ENCODE measurements around the gene NRDE2.
"Not testable (repeated sequence)": the region's sequence is repeated elsewhere in the genome, so short reads cannot be mapped to it uniquely, and the experiment has no call there.

Gene NRDE2

DNA sequence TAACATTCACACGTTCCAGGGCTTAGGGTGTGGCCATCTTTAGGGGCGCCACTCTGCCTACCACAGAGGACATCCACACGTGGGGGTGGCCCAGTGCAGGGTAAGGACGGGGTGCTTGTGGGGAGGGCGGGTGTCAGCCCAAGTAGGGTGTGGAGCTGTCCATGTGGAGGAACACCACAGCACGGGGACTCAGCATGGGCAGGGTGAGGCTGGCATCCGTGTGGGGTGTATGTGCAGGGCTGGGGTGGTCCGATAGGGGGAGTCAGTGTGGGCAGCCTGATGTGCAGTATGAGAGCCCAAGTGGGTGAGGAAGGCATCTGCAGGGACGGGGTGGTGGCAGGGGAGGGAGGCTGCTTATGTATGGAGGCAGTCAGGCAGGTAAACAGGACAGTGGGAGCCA is 57.7 kb downstream of the NRDE2 start:
- peak; percentile 38 for DNase-seq (ENCODE audit: low spot score)

DNA sequence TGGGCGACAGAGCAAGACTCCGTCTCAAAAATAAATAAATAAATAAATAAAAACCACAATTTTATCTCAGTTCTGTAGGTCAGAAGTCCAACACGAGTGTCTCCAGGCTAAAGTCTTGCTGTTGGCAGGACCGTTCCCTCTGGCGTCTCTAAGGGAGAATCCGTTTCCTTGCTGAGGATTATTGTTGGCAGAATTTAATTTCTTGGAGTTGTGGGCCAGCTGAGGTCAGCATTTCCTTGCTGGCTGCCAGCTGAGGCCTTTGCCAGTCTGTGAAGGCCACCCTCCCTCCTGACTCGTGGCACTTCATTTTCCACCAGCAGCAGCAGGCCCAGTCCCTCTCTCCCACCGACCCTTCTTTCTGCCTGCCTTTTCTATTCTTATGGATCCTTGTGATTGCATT is 58.2 kb downstream of the NRDE2 start:
- no peak for DNase-seq (ENCODE audit: low spot score)

DNA sequence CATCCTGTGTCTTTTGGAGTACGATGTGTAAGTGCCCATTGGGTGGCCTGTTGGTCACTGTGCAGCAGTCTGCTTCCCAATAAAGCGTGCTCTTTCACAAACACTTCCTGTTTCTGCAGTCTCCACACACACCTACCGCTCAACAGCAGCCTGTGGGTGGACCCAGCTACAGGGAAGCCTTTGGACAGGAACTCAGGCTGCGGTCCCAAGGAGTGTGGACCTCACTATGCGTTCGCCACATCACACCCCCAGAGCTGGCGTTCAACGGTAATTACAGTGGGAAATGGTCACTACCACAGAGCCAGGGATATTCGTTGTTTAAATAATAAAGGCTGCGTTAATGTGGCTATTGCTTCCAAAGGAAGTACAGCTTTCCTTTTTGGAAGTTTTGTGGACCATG is 59.2 kb downstream of the NRDE2 start:
- no peak for DNase-seq (ENCODE audit: low spot score)

GRCh38 chr14:90268420-90268819 is 63.3 kb downstream of the NRDE2 start:
- no peak for DNase-seq (ENCODE audit: low spot score)

- no peak for DNase-seq (ENCODE audit: low spot score)
These were observed 65.1 kb downstream of the NRDE2 start for GRCh38 chr14:90266441-90267154.

- no peak for DNase-seq (ENCODE audit: low spot score)
These were observed 67.8 kb downstream of the NRDE2 start for GRCh38 chr14:90263748-90264449.

GRCh38 chr14:90256354-90257131 is 75.2 kb downstream of the NRDE2 start, which contains the start of gene PSMC1:
PSMC1 (plus strand) TSS chr14:90256553; CDS start chr14:90256598, 45 bp downstream.
- peak; percentile 93 for DNase-seq (ENCODE audit: low spot score)

GRCh38 chr14:90255871-90256270 is 75.9 kb downstream of the NRDE2 start:
- no peak for DNase-seq (ENCODE audit: low spot score)

GRCh38 chr14:90253826-90254225 is 77.9 kb downstream of the NRDE2 start:
- no peak for DNase-seq (ENCODE audit: low spot score)

GRCh38 chr14:90248594-90248993 is 83.1 kb downstream of the NRDE2 start:
- DNase-seq (ENCODE audit: low spot score), result no peak

DNA sequence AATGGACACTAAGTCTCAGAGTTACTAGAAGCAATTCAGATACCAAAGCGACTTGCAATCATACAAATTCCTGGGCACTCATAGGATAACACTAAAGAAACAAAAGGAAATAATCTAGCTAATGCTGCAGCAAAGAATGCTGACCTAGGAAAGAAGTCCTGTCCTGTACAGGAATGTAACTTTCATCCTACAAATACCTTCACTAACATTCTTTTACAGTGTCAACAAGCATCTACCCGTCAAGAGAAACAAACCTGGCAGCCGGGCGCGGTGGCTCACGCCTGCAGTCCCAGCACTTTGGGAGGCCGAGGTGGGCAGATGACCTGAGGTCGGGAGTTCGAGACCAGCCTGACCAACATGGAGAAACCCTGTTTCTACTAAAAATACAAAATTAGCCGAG is 84.3 kb downstream of the NRDE2 start:
- not testable (repeated sequence) for DNase-seq (ENCODE audit: low spot score)

- no peak for DNase-seq (ENCODE audit: low spot score)
These were observed 84.8 kb downstream of the NRDE2 start for GRCh38 chr14:90246936-90247335.

- no peak for DNase-seq (ENCODE audit: low spot score)
These were observed 89.3 kb downstream of the NRDE2 start for GRCh38 chr14:90242444-90242843.

DNA sequence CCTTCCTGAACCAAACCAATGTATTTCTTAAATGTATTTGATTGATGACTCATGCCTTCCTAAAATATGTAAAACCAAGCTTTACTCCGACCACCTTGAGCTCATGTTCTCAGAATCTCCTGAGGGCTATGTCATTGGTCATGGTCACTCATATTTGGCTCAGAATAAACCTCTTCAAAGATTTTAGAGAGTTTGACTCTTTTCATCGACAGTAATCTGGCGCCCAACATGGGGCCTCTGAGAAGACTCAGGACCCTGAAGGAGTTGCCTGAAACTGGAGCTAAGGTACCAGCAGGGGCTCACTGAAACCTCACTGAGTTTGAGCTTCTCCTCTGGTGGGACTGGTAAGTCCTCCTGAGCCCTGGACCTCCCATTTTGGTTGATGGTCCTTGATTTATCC is 92.6 kb downstream of the NRDE2 start:
- DNase-seq (ENCODE audit: low spot score), result no peak

GRCh38 chr14:90235179-90235976 is 96.4 kb downstream of the NRDE2 start:
- peak; percentile 91 for DNase-seq (ENCODE audit: low spot score)

DNA sequence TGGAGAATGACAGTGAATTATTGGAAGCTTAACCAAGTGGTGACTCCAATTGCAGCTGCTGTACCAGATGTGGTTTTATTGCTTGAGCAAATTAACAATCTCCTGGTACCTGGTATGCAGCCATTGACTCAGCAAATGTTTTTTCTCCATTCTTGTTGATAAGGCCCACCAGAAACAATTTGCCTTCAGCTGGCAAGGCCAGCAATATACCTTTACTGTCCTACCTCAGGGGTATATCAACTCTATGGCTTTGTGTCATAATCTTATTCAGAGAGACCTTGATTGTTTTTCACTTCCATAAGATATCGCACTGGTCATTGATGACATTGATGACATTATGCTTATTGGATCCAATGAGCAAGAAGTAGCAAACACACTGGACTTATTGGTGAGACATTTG is 101.8 kb downstream of the NRDE2 start:
- DNase-seq (ENCODE audit: low spot score), result not testable (repeated sequence)

GRCh38 chr14:90228478-90228877 is 103.3 kb downstream of the NRDE2 start:
- DNase-seq (ENCODE audit: low spot score), result no peak
